ENCODE measurements around the gene RPUSD1. TPM values are rescaled to one million over a fixed set of nuclear protein-coding genes. Genes with fewer than 3 reads are reported as not detected.
A peak's percentile ranks its signal among the peaks of the same experiment; 100 is the strongest.

The RPUSD1 gene
- total and polyA plus RNA-seq, 2 of the 13 experiments (the other 11 are each of a cell fraction or from before 2014, with no cell fraction given): 13.1 to 26.2 TPM

GRCh38 chr16:785563-786535 is 2.3 kb downstream of the RPUSD1 start (continued):
- TF ChIP-seq, protein P1, sequence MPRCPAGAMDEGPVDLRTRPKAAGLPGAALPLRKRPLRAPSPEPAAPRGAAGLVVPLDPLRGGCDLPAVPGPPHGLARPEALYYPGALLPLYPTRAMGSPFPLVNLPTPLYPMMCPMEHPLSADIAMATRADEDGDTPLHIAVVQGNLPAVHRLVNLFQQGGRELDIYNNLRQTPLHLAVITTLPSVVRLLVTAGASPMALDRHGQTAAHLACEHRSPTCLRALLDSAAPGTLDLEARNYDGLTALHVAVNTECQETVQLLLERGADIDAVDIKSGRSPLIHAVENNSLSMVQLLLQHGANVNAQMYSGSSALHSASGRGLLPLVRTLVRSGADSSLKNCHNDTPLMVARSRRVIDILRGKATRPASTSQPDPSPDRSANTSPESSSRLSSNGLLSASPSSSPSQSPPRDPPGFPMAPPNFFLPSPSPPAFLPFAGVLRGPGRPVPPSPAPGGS (CRISPR knock-in tag; IDR thresholded peaks at IDR 0.05): no peak
- TF ChIP-seq GABPA (IDR thresholded peaks at IDR 0.05; ENCODE audit: low read depth, low read length) (0 out of 2 replicates have a peak, but pooled peaks have one; percentile 19), GABPA (CRISPR knock-in tag; IDR thresholded peaks at IDR 0.05; ENCODE audit: low read depth) (no peak), IRF2 (CRISPR knock-in tag; IDR thresholded peaks at IDR 0.05) (0 out of 2 replicates have a peak, but pooled peaks have one; percentile 22), PATZ1 (CRISPR knock-in tag; IDR thresholded peaks at IDR 0.05) (0 out of 2 replicates have a peak, but pooled peaks have one; percentile 26), CEBPB (IDR thresholded peaks at IDR 0.05; ENCODE audit: borderline replicate concordance, low read depth, low read length) (no peak), GPBP1L1 (CRISPR knock-in tag; IDR thresholded peaks at IDR 0.05) (no peak), ZBTB38 (CRISPR knock-in tag; IDR thresholded peaks at IDR 0.05) (0 out of 2 replicates have a peak, but pooled peaks have one; percentile 57), ZBED4 (CRISPR knock-in tag; IDR thresholded peaks at IDR 0.05; ENCODE audit: borderline replicate concordance) (0 out of 2 replicates have a peak, but pooled peaks have one; percentile 52), SALL1 (CRISPR knock-in tag; IDR thresholded peaks at IDR 0.05) (peak; percentile 41; the same call in 1 of the 2 replicates), ARID4A (CRISPR knock-in tag; IDR thresholded peaks at IDR 0.05; ENCODE audit: borderline replicate concordance) (peak; percentile 46; the same call in 1 of the 2 replicates), ZFY (CRISPR knock-in tag; IDR thresholded peaks at IDR 0.05) (peak; percentile 44; the same call in 1 of the 2 replicates), ZNF883 (CRISPR knock-in tag; IDR thresholded peaks at IDR 0.05; ENCODE audit: not compliant biosample characterization) (peak; percentile 40), NFKB2 (CRISPR knock-in tag; IDR thresholded peaks at IDR 0.05; ENCODE audit: borderline replicate concordance) (peak; percentile 45; the same call in 1 of the 2 replicates)
